ENCODE results near the gene RIC3.

DNA sequence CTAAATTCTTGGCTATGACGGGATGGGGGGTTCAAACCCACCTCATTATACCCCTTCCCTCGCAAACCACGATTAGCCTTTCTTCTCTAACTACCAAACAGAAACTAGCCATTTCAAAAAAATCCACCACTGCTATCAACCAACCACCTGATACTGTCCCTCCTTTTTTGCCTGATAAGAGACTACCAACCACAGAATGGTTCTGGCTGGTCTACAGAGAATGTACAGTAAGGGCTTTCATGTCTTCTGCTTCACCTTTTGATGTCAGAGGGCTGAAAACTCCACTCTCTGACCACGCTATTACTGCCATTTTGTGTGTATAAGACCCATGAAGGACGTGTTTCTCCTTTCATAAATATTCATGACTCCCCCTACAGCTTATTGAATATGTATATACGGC lies 19.1 kb downstream of the RIC3 start:
- TF ChIP-seq POLR2A (IDR thresholded peaks at IDR 0.05; ENCODE audit: low read depth, low read length) (no peak), POLR2AphosphoS5 (IDR thresholded peaks at IDR 0.05; ENCODE audit: low read depth, low read length) (no peak), PAX5 (IDR thresholded peaks at IDR 0.05; ENCODE audit: insufficient read depth, low read length, severe bottlenecking) (no peak), SPI1 (IDR thresholded peaks at IDR 0.05; ENCODE audit: low read depth, low read length) (no peak), TAF1 (IDR thresholded peaks at IDR 0.05; ENCODE audit: low read depth, low read length) (no peak), POU2F2 (IDR thresholded peaks at IDR 0.05; ENCODE audit: low read depth, low read length) (no peak)
